Measurements from ENCODE around the gene OR7C1.
"Not testable (repeated sequence)": the region's sequence is repeated elsewhere in the genome, so short reads cannot be mapped to it uniquely, and the experiment has no call there.

Gene OR7C1

DNA sequence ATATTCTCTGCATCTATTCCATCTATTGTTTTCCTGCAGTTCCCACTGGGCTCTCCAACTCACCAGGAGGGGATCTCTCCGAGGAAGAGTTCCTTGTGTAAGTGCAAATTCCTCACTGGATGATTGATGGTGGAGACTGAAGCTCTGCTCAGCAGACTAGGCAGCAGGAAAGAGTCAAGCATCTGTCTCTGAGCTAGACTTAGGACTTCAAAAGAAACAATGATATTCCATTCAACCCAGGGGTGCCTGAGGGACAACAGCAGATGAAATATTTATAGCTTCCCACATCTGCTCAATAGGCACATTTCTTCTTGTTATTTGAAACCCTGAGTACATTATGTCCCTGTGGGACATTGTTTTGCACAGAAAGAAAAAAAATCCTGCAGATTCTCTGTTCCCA, at the start of gene OR7C1, which contains the start of gene OR7A5:
Gene OR7C1 (minus strand): TSS at position 175 of the 400 bp plus-strand sequence. CDS start 35,049 bp downstream, outside the sequence.
Gene OR7A5 (minus strand): TSS at position 175 of the 400 bp plus-strand sequence. CDS start 6,944 bp downstream, outside the sequence.
- DNase-seq, result no peak

DNA sequence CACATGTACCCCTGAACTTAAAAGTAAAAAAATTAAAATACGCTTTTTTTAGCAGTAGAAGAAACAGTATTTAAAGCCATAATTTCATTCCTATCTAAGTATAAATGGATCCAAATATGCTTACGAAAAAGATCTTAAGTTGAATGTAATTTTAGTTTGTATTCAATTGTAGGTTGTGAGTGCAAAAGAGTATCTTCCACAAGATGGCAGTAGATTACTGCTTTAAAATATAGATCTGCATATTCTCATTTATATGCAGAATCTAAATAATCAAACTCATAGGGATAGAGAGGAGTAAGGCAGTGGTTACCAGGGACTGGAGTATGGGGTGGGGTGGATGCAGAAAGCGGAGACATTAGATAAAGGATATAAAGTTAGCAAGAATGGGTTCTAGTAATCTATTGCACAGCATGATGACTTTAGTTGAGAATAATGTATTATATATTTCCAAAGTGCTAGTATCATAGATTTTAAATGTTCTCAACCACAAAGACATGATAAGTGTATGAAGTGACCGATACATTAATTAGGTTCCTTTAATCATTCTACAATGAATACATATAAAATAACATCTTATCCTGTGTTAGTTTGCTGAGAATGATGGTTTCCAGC, 36.7 kb upstream of the OR7C1 start:
- DNase-seq, result peak; percentile 9 to 28

DNA sequence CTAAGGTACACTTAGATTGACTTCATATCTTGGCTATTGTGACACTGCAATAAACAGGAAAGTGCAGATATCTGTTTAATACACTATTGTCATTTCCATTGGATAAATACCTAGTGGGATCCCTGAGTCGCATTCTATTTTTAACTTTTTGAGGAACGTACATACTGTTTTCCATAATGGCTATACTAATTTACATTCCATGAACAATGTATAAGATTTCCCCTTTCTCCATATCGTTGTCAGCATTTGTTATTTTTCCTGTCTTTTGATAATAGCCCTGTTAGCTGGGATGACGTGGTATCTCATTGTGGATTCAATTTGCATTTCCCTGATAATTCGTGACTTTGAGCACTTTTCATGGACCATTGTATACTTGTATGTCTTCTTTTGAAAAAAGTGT, 33.5 kb upstream of the OR7C1 start:
- no peak for DNase-seq

DNA sequence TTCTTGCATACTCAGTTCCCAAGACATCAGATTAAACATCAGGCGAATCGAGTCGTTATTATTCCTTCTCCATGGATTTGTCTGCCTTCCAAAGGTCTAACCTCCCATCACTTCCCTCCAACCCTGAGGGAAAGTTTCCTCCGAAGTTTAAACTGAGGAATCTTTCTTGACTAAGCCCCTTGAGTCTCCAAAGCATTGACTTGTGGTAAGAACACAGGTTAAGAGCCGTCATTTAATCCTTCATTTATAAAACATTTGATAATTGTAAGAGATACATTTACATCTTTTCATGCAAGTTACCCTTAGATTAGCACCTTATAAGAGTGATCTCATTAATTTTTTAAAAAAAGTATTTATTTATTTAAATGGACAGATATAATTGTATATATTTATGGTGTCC, 13.8 kb upstream of the OR7C1 start, which contains the start of gene OR7A10:
Gene OR7A10 (minus strand): TSS at position 101 of the 400 bp plus-strand sequence. CDS start 7,045 bp downstream, outside the sequence.
- no peak for DNase-seq

DNA sequence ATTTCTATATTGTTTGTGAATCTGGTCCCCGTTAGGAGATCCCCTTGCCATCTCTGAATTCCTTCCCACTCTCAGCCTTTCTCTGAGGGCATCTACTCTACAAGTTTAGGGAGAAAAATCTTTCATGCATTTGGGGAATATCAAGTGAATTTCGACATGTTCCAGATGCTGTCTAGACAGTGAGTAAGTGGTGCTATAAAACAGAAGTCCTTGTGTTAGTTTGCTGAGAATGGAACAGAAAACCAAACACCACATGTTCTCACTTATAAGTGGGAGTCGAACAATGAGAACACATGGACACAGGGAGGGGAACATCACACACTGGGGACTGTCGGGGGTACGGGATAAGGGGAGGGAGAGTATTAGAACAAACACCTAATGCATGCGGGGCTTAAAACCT, 8.6 kb upstream of the OR7C1 start:
- DNase-seq, result no peak

DNA sequence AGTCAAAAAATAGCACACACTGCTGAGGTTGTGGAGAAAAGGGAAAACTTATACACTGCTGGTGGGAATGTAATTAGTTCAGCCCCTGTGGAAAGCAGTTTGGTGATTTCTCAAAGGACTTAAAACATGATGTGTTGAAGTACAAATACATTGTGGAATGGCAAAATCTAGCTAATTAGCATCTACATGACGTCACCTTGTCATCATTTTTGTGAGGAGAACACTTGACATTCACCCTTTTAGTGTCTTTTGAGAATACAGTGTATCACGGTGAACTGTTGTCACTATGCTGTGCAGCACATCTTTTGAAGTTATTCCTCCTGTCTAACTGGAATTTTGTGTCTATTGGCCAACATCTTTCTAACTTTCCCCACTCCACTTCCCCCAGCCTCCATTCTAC, 8.2 kb upstream of the OR7C1 start:
- DNase-seq, result no peak

DNA sequence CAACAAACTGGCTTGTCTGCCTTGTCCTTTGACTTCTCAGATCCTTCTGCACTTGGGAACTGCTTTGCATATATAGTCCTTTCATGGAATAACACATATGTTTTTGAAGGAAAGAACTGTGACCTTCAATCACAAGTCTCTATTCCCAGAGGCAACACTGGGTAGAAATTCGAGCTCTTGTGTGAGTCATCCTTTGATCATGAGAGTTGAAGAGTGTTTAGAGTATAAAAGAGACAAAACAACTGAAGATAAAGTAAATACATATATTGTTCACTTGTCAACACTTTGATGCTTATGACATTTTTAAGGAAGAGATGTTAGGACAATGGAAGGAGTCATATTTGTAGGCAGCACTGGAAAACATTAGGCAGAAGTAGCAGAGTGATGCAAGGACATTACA, 5.2 kb upstream of the OR7C1 start:
- DNase-seq, result no peak

DNA sequence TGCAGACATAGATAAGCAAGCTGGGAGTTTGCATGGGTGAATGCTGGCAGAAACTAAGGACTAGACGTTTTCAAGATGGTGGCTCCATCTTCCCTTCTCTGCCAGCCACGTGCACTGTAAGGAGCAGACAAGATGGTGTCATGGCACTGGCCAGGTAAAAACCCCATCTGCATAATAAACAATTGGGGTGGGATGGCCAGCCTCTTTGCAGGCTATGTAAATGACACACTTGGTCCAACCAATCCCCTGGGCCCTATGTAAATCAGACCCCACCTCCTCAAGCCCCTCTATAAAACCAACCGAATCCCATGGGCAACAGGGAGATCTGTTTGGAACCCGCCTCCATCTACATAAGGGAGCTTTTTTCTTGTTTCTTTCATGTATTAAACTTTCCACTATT, 2.4 kb upstream of the OR7C1 start:
- DNase-seq, result no peak

DNA sequence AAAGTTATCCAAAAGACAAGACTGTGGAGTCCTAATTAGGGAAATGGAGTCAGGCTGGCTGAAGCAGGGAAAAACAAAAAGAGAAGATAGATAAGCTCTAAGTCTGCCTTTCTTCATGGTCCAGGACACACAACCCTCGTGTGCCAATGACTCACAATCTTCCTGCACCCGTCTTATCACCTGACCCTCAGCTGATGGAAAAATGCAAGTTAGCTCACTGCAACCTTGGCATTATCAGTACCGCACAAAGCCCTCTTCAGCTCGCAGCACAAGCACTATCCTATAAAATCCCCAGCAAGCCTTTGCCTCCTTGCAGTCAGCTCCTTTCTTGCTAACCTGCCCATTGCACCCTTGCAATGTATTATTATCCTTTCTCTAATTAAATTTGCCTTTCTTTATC, 4.3 kb downstream of the OR7C1 start:
- no peak for DNase-seq

DNA sequence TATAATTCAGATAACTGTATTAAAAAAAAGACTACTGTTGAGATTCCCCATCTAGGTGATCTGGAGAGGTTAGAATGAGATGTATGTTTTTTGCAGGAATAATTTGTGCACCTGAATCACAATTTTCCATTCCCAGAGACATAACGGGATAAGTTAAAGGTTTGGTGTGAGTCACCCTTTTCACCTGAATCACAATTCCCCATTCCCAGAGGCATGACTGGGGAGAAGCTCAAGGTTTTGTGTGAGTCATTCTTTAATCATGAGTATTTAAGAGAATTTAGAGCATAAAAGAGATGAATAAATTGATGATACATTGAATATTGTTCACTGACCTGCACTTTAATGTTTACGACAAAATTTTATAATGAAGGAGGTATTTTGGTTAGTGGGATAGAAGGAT, 9.0 kb downstream of the OR7C1 start:
- no peak for DNase-seq

DNA sequence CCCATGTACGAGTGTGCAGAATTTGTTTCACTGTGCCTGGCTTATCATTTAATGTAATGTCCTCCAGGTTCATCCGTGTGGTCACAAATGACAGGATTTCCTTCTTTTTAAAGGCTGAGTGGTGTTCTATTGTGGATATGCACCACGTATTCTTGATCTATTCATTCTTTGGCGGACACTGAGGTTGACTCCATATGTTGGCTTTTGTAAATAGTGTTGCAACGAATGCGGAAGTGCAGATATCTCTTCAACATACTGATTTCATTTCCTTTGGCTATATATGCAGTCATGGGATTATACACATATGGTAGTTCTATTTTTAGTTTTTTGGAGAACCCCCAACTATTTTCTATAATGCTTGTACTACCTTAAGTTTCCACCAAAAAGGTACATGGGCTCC, 13.0 kb downstream of the OR7C1 start:
- DNase-seq, result peak; percentile 1 to 42

DNA sequence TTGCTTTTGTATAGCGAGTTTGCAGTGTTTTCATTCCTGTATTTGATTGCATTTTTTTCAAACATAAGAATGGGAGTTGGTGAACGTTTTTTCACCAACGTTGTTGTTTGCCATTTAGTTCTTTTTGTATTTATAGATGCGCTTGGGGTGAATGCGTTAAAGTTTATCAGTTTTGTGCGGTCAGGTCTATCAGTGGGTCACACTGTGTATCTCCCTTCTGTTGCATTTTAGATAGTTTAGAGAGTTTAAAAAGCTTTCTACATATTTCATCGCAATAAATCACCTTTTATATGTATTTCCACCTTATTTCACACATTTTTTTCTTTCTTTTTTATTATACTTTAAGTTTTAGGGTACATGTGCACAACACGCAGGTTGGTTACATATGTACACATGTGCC, 16.4 kb downstream of the OR7C1 start:
- DNase-seq, result no peak

DNA sequence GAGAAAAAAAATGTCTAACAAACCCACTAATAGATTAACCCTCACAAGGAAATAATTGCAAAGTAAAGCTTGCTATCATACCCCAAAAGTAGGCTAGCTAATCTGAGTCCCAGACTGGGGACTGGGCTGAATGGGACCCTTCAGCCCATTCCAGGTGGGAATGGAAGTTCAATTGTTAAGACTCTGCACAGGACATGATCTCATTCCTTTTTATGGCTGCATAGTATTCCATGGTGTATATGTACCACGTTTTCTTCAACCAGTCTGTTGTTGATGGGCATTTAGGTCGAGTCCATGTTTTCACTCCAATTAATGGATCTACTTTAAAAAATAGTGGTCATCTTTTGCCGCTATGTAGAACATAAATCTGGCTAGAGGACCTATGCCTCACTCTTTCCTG, 17.9 kb downstream of the OR7C1 start:
- no peak for DNase-seq

DNA sequence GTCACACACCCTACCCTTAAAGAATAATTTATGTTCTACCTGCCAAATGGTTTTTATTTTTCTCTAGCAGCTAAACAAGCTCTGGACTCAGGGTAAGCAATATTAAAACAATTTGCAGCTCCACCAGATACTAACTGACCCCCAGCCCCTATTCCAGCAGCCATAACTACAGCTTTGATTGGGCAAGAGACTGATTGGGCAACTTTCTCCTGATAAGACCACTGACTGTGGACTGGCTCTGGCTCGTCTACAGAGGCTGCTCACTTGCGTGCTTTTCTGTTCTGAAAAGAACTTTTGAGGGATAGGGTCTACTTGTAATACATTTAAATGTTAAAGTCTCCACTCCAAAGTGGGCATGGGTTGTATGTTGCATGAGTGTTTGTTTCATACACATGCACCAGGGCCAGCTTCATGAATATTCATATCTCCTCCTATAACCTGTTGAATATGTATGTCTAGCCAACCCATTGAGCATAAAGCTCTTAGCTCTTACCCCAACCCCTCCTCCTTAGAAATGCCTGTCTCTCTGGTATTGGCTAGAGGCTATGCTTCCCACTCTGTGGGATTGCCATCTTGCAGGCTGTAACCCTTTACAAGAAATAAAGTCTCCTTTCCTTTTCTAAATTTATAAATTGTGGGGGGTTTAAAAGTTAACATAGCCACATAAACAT, 19.9 kb downstream of the OR7C1 start:
- no peak for DNase-seq

DNA sequence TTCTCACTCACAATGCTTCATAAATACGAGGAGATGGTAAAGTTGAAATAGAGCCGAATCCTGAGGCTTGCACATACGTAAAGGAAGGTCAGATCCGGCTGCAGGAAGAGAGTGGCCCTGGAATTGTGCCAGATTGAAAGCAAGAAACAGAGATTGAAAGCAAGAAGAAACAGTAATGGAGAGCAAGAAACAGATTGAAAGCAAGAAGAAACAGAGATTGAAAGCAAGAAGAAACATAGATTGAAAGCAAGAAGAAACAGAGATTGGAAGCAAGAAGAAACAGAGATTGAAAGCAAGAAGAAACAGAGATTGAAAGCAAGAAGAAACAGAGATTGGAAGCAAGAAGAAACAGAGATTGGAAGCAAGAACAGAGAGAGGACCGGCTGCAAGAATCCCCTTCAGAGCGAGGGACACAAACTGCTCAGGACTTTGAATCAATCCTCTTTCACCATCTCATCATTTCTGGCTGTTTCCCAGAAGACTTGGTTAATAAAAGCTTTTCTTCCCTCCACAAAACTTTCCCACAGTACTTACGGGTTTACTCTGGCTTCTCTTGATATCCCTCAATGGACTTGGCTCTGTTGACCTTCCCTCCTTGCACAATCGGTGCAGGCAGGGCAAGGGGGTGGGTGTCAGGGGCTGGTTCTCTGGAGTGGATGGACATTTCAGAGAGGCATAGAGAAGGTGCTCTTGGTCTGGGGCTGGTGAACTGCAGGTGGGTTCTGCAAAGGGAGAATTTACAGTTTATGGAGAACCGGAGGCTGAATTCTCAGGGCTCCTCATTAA, 25.5 kb downstream of the OR7C1 start:
- DNase-seq, result no peak

DNA sequence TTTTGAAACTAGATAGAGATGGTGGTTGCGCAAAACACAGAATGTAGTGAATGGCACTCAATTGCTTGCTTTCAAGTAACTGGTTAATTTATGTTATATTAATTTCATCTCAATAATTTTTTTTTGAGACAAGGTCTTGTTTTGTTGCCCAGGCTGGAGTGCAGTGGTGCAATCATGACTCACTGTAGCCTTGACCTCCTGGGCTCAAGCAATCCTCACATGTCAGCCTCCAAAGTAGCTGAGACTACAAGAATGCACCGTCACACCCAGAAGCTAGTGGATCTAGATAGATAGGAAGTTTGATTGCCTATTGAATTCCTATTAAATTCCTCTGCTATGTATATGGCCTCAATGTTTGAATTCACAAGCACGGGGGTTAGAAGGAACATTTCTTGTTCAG, 30.2 kb downstream of the OR7C1 start:
- DNase-seq, result no peak

DNA sequence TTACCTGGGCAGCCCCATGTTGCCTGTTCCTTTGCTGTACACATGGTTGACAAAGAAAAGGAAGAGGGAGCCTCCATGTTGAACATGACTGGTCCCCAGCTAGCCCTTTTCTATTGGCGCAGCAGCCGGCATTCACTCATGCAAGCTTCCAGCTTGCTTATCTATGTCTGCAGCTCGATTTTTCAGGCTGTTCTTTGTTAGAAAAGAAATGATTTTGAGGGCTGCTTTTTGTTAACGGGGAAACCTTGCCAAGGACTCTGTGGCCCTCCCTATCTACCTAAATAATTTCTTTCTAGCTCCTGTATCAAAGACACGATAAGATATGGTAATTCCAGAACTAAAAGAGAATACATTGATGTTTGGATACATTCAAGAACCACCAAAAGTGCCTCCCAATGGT, 36.2 kb downstream of the OR7C1 start:
- DNase-seq, result no peak

DNA sequence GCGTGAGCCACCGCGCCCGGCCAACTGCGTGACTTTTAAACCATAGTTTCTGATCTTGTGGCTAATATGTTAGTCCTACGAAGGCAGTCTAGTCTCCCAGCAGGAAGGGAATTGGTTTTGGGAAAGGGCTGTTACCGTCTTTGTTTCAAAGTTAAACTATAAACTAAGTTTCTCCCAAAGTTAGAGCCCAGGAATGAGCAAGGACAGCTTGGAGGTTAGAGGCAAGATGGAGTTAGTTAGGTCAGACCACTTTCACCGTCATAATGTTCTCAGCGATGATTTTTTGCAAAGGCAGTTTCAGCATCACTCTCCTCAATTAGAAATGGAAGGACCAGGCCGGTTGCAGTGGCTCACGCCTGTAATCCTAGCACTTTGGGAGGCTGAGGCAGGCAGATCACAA, 39.0 kb downstream of the OR7C1 start:
- no peak for DNase-seq

DNA sequence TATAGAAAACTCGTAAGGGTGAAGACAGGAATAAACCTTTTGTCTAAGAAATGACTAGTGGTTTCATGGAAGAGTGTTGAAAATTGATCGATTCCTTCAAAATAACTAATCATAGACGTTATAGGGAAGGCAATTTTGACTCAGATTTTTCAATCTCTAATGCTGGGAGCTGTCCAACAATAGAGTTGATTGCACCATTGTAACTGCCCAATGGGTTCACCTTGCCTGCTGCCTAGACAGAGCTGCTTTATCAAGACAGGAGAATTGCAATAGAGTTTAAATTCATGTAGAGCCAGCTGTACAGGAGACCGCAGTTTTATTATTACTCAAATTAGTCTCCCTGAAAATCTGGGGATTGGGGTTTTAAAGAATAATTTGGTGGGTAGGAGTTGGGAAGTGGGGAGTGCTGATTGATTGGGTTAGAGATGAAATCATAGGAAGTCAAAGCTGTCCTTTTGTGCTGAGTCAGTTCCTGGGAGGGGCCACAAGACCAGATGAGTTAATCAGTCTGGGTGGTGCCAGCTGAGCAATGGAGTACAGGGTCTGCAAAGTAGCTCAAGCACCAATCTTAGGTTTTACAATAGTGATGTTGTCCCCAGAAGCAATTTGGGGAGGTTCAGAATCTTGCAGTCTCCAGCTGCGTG, 39.8 kb downstream of the OR7C1 start:
- DNase-seq, result no peak

DNA sequence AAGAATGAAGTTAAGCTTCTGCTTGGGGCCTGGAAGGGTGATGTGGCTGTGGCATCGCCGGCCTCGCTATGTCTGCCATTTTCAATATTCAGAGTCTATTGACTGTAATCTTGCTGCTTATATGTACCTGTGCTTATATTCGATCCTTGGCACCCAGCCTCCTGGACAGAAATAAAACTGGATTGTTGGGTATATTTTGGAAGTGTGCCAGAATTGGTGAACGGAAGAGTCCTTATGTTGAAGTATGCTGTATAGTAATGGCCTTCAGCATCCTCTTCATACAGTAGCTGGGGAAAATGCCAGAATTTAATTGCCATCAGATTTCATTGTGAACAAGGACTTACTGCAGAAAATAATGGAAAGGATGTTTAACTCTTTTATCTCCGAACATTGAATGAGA, 42.7 kb downstream of the OR7C1 start:
- DNase-seq, result not testable (repeated sequence)

DNA sequence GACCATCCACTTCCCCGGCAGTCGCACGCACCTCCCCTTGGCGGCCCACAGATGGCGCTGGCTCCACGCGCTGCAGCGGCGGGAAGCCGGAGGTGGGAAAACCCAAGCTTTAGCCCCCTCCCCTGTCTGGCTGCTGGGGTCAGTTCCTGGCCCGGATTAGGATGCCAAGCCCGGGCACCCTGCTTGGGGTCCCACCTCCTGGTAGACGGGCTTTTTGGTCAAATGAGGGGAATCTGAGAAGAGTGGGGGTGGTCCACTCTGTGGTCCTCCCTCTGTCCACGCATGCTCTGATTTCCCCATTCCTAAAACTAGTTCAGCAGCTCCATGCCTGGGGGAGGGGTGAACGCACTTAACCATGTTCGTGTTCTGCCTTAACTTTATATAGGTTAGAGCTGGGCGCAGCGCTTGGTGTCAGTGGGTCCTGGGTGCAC, 48.5 kb downstream of the OR7C1 start:
- no peak for DNase-seq

DNA sequence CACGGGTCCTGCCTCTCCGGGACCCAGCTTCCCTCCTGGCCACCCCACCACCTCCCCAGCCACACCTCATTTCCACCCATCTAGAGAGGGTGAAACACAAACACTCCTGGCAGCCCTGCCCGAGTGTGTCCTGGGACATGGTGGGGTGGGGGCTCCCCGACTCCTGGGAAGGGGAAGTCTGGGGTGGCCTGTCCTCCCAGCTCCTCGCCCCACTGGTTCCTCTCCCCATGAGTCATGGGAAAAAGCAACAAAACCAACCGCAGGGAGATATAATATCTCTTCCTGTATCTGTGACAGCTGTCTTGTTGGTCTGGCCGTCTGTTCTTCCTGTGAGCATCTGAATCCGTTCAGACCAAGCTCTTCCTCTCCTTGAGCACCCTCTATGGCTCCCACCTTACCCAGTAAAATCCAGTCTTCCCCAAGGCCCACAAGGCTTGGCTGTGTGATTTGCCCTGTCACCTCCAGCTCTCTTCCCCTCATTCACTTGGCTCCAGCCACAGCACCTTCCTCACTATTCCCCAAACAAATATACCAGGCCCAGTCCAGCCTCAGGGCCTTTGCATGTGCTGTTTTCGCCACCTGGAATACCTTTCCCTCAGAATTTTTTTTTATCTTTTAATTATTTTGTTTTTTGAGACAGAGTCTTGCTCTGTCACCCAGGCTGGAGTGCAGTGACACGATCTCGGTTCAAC, 49.7 kb downstream of the OR7C1 start:
- peak; percentile 89 to 90 for DNase-seq

DNA sequence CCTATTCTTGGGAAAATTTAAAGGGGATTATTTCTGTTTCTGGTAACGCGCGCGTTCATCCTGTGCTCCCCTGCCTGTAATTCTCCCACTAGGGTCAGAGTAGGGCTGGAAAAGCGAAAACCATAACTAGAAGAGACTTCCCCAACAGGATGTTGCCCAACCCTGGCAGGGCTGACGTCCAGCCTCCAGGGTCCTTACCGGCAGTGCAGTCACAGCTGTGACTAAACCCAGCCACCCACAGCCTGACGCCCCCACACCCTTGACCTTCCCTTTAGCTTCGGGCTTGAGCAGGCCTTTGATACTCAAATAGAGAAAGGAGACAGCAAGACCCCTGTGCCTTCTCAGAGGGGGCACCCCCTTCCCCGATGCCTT, 50.3 kb downstream of the OR7C1 start:
- DNase-seq, result peak; percentile 73 to 74
